ENCODE measurements around the gene CRACR2A.

The CRACR2A gene

DNA sequence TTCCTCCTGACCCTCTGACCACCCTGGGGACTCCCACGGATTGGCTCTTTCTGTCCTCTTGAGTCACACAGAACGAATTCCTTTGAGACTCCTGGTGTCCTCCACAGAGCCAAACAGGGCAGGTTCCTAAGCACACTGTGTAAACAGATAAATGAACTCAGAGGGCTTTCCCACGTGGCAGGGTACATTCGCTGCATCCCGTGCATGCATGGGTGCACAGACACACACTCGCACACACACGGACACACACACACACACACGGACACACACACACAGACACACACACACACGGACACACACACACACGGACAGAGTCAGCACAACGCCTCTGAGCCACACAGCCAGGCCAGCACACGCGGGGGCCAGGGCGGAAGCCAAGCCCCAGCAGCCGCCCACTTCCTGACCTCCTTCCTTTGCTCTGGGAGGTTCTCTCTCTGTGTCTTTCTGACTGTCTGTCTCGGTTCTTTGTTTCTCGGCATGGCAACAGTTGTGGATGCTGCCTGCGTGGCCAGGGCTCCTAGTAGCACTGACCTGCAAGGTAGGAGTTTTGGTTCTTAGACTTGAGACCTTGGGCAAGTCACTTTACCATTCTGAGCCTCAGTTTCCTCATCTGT, 706 bp downstream of the CRACR2A start:
- DNase-seq (ENCODE audit: low read depth) = peak; percentile 52

DNA sequence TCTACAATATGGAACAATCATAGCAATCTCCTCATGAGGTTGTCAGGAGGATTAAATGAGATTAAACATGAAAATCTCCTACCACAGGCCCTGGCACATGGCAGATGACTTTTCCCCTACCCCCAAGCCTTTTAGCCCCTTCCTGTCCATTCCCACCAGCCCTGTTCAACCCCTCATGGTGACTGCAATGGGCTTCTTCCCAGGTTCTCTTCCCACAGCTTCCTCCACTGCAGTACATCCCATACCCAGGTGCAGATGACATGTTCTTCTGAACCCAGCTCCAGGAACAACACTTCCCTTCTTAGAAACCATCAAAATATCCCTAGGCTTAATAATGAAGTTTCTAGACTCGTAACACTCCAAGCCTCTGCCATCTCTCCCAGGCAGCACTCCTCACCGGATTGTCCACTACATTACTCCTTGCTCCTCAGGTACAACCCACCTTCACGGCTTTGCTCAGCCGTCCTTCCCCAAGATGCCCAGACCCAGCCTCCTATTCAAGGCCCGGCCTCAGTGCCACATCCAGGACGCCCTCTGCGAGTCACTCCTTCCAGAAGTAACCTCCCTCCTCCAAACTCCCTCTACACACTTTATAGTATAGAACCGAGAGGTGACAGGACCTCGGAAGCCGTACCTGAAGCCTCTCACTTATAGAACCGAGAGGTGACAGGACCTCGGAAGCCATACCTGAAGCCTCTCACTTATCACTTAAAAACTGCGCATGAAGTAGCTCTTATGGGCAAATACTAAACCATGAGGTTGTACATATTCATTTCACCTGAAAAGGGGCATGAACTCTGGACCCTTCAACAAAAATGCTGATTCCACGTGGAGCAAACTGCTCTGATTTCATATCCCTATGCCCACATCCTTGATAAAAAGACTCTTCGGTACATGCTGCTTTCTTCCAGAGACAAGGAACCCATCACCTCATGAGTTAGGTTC, 1.5 kb downstream of the CRACR2A start:
- DNase-seq (ENCODE audit: low read depth) = no peak

DNA sequence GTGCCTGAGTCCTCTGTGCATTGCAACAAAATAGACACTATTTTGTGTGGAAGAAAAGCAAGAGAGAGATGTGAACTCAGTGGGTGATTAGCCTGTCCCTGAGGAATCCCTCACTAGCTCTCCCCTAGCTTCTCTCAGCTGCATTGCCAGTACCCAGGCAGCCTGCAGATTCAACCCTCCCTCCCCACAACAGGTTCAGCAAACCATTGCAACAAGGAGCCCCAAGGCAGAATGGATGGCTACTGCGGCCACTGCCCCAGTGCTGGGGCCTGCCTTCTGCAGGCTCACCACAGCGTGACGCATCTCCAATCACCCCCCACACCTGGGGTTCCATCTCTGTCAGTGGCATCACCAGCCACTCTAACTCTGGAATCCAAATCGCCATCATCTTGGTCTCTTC, 2.3 kb downstream of the CRACR2A start:
- DNase-seq (ENCODE audit: low read depth) = no peak

DNA sequence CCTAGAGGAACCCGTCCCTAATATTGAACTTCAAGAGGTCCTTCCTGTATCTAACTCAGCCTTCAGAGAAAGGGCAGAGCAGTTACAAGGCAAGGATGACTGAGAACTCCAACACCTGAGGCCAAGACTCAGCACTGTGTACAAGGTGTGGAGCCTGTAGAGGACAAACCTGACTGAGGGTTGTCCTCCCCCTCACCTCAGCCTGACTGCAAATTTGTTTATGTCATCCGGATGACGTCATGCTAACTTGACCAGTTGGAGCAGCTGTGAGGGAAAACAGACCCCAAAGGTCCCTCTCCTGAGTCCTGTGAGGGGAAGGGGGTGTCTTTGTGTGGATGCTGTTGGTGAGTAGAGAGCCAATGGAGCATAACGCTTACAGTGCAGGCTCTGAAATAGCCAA, 4.3 kb downstream of the CRACR2A start:
- DNase-seq (ENCODE audit: low read depth) = no peak

DNA sequence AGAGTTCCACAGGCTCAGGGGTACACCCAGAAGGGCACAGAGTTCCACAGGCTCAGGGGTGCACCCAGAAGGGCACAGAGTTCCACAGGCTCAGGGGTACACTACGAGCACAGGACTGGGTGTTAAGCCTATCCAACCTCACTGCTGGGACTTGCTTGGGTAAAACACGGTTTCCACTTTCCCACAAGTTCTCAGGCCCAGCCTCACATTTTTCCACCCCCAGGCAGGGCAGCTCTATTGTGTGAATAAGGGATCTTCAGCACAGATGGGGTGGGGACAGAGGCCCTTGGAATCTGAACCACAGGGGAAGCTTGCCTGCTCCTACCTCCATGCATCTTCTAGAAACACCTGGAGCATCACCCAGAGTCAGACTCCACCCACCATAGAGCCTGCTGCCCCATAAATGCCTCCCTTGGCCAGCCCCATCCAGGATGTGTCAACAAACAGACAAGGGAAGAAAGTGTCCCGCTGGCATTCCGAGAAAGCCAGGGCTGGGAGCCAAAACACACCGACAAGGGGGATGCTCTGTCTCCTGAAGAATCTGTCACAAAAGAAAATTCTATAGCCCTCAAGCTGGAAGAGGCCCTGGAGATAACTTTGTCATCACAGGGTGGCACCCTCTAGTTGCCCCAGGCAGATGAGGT, 4.8 kb downstream of the CRACR2A start:
- no peak for DNase-seq (ENCODE audit: low read depth)

DNA sequence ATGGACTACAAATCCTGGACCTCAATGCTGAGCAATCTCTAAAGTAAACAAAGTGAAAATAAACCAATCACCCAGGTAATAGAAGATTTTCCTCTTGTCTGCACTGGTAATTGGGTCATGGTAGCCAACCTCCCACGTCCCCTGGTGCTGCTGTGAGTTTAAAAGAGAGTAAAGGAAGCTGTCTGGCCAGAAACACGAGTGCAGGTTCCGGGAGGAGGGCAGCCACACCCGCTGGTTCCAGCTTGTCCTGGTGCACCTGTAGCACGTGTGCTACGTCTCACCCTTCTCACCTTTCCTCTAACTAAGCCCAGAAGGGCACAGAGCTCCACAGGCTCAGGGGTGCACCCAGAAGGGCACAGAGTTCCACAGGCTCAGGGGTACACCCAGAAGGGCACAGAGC, 5.4 kb downstream of the CRACR2A start:
- peak; percentile 8 for DNase-seq (ENCODE audit: low read depth)

DNA sequence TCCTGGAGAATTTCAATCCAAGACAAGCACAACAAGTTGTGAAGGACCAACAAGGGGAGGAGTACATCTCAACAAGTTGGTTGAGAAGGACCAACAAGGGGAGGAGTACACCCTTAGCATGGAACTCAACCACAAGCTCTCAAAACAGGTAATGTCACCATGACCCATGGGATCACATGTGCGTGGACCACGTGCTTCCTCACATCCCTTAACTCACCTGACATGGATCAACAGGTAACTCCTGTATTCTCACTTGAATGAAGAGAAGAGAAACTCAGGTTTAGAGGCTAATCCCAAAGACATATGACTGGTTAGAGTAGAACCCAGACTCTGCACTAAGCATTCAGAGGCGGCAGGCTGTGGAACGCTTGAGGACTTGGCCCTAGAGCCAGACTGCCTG, 6.2 kb downstream of the CRACR2A start:
- no peak for DNase-seq (ENCODE audit: low read depth)

DNA sequence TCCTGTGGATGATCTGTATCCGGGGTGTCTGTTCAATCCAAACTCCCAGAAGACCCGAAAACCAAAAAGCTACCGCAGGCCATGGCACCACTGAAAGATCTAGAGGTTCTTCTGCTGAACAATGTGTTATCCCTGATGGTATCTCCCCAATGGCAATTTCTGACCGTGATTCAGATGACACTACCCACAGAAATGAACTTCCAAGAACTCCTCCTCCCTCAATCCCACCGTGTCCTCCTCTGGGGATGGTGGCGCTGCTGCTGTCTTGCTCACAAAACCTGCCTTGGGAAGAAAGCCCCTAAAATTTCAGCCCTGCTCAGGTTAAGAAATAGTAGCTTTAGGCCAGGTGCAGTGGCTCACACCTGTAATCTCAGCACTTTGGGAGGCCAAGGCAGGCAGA, 7.8 kb downstream of the CRACR2A start:
- no peak for DNase-seq (ENCODE audit: low read depth)

DNA sequence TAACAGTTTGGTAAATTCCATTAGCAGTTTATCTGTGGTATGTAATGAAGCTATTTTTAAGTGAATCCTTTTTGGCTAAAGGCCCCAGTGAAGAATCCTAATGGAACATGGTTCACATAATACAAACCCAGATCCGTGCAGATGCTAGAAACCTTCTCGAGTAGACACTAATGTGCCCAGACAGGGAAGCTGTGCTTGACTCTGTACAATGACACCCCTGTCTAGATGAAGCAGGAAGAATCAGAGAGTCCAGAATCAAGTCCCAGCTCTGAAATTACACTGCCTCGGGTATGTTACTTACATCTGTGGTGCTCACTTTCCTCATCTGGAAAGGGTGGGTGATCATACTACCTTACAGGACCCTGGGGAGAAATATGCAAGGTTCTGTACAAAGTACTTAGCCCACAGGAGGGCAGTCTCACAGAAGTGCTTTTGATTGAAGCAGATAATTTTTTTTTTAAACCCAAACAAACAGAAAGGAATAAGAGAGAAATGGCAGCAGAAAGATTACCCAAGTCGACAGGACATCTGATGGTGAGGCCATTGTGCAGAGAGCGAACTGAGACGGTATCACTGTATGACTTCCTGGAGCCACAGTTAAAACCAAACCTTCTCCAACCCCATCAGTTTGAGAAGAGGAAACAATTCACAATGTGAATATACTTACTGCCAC, 8.5 kb downstream of the CRACR2A start:
- no peak for DNase-seq (ENCODE audit: low read depth)

DNA sequence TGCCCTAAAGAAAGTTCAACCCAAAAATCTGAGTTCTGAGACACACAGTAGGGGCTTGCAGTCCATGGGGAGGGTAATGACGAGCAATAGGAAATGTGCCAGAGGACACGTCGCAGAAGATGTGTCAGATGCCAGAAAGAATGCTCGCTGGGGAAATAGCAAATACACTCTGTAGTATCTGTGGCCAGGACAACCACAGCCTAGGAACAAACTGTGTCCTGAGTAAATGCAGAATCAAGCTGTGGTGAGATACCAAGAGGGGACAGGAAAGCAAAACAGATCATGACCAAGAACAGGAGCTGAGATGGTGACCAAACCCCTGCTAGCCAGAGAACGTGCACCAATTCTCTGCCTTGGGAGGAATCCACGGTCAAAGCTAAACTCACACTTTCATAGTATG, 9.1 kb downstream of the CRACR2A start:
- no peak for DNase-seq (ENCODE audit: low read depth)

DNA sequence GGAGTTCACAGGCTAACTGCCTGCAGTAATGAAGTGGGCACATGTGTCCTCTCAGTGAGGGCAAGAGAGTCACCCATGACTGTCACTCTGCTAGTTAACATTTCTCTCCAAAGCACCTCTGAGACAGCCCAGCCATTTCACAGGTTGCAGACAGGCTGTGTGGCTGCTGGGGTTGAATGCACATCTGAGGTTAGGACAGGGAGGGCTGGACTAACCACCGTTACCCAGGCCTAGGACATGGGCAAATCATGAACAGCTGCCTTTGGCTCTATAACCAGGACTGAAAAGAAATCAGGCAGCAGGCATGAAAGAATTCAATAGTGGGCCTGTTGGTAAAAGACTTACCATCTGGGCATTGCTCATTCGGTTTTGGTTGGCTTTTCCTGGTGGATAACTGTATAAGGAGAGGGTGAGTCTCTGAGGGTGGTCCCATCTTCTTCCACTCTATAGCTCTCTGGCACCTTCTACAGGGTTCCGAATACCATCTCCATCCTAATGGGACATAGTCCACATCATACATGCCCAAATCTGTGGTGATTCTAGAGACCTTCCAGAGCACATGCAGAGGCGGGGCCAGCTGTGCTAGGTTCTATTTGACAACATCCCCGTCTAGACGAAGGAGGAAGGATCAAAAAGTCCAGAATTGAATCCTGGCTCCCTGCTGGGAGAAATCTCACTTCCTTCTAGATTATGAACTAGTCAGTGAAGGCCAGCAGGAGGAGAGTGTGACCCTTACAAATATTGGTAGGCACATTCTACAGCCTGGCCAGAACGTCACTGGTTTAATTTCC, 10.8 kb downstream of the CRACR2A start:
- no peak for DNase-seq (ENCODE audit: low read depth)

DNA sequence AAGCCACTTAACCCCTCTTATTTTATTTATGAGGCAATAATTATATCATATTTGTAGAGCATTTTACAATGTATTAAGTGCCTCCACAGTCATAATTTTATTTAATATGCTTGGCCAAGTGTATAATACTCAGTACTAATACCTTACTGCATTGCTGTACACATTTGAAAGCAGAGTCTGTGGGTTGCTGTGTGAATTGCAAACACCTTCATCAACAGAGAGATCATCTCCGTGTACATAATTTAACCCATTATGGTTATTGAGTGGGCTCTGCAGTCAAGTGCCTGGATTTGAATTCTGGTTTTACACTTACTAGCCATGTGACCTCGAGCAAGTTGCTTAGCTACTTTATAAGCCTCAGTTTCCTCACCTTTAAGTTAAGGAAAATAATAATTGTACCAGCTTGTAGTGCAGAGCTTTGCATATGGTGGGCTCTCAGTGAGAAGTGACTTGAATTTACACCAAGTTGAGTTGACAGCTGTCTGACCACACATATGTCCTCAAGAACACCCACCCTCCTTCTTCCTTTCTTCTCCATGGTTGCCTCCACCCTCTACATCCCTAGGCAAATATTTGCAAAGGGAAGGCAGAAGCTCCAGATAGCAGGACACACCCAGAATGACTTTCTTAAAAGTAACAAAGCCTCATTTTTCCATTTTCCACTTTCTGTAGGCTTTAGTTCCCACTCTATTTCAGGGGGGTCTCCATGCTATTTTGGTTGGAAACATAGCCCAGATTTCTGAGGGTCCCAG, 12.3 kb downstream of the CRACR2A start:
- no peak for DNase-seq (ENCODE audit: low read depth)

DNA sequence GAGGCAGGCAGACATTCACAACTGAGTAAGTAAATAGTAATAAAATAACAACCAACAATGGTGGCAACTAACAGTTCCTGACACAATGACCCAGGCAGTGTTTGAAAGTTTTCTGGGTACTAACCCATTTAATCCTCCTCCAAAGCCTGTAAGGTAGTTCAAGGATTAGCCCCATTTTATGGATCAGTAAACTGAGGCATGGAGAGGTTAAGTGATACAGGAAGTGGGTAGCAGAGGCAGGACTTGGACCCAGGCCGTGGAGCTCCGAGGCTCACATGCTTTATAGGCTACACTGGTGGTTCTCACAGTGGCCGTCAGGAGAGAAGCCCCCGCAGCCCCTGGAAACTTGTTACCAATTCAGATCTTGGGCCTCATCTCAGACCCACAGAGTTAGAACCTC, 17.5 kb downstream of the CRACR2A start:
- no peak for DNase-seq (ENCODE audit: low read depth)

DNA sequence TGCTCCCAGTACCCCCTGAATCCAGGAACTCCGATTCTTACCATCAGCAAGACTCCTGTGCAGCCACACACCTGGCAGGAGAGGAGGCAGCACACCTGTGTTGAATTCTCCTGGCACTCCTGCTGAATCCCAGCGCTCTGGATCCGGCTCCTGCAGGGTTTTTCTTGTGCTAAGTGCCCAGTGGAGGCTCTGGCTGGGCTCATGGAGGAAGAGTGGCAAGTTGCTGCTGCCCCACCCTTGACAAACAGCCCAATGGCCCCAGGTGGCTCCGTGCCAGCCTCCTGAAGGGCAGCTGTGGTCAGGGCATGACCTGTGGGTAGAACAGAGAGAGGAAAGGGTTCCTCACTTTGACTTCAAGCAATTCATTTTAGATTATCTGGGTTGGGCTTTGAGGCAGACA, 20.0 kb downstream of the CRACR2A start:
- no peak for DNase-seq (ENCODE audit: low read depth)

DNA sequence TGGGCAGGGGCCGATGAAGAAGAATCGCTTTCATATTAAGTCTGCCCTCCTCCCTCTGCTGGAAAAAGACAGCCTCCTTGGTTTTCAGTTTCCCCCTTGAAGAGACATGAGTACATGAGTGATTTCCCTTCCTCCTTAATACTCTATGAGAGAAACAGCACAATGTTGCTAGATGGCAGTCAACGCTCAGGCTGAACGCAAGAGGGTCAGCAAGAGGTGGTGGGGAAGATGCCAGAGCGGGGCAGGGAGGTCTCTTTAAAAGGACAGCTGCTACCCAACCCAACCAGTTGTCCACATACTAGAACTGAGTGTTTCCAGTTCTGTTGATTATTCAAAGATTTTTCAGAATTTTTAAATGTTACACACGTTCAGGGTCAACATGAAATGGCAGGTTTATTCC, 22.8 kb downstream of the CRACR2A start:
- no peak for DNase-seq (ENCODE audit: low read depth)

DNA sequence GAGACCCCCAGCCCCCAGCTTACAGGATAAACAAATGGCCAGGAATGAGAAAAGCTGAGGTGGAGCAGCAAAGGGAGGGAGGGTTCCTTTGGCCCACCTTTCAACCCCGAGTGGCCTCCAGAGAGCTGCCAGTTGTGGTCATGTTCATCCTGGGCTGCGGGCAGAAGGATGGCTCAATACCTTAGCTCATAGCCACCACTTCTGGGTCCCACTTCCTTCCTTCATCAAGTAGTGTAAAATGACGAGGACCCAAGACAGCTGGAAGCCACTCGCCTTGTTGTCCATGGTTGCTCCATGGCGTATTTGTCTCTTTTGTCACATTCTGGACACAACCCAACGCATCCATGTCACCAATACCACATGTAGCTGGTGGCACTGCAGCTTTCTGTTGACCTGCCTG, 24.2 kb downstream of the CRACR2A start:
- DNase-seq (ENCODE audit: low read depth) = no peak

DNA sequence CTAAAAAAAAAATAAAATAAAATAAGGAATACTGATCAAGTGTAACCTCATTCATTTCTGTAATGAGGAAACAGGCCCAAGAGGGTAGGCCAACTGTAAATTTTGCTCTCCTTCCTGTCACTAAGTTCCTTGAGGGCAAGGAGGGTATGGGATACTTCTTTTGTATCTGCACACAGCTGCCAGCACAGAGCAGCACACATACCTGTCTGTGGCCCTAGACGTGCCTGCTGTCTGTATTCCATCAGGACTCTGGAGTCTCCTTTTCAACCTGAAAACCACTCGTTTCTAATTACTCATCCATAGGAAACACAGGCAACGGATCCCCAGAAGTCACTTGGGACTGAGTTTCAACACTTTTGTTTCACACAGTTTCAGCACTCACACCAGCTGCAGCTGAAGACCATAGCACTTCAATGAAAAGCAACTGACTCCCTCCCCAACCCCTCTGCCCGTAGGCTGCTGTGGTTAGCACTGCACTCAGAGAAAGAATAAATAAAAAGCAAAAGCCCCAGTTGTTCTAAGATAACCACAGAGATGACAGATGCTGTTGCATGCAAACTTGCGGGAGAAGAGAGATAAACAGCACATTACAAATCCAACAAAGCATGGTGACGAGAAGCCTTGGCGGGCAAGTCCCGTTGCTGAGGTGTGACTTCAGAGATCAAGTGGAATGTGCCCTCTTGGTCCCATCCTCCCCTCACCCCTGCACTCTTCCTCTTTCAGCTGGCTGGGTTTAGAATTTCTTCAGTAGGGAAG, 24.9 kb downstream of the CRACR2A start:
- DNase-seq (ENCODE audit: low read depth) = no peak

DNA sequence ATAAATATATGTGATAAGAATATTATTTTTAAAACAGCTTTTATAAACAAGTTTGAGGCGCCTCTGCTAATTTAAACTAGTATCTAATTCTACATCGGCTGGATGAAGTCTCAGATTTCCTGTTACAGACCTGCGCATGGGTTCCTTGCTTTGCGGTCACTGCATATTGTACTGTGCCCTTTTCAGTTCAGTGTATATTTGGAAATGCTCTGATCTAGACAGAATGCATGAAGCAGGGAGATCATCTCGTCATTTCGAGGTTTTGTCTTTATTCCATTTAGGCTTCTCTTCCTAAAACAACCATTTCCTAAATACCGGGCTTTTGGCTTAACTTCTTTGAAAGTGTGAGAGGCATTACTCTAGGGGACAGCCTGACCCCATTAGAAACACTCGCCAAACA, 25.6 kb downstream of the CRACR2A start:
- no peak for DNase-seq (ENCODE audit: low read depth)

DNA sequence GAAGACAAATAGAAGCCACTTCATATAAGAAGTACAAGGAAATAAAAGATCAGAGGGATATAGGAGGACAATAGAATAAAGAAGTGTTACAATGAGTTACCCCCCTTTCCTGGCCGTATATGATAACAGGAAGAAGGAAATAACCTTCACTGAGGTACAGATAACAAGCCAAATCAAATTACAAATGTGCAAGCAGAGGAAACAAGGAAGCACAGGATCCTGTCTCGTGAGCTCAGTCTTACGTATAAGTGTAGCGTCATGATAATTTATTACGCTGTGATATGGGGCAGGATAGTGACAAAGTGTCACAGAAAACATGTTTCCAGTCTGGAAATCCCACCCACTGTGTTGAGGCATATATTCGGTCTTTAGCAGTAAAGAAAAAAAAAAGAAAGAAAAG, 26.5 kb downstream of the CRACR2A start:
- no peak for DNase-seq (ENCODE audit: low read depth)

DNA sequence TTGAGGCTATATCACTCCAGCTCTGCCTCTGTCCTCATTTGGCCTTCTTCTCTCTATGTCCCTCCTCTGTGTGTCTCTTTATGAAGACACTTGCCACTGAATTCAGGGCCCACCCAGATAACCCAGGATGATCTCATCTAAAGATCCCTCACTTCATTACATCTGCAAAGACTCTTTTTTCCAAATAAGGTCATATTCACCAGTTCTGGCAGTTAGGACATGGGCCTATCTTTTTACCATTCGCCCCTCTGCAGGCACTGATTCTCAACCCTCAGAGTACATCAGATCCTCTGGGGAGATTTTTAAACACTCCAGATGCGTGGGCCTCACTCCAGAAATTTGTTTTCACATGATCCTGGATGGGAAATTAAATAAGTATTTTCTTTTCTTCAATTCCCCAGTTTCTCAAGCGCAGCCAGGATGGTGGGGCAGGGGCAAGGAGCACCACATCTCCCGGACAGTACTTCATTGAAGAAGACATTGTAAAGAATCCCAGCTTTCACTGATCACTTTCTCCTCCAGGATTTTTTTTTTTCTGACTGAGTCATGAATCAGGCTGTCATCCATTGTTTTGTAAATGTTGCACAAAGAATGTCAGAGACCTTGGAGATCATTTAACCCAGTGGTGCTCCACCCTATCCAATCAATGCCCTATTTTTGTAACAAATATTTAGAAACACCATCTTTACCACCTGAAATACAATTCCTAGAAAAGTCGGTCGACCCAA, 27.4 kb downstream of the CRACR2A start:
- no peak for DNase-seq (ENCODE audit: low read depth)
